ENCODE measurements around the gene PCDH9. TPM values are rescaled to one million over a fixed set of nuclear protein-coding genes. Genes with fewer than 3 reads are reported as not detected.

PCDH9 gene
- total RNA-seq, 1 experiment from 2014 or later = 0.11 TPM

- no peak overlapping the region for H3K27ac Mint-ChIP-seq (ENCODE audit: unreplicated experiment)
- Histone ChIP-seq H3K27me3 (replicated peaks; ENCODE audit: control insufficient read depth, insufficient read depth, low read length) (no peaks in the 10 kb centered on the region), H3K4me3 (ENCODE audit: low read depth, low read length) (no peak overlapping the region), H3K36me3 (ENCODE audit: control insufficient read depth, insufficient read depth, low read length) (no peaks in the 10 kb centered on the region), H3K9me3 (no peaks in the 10 kb centered on the region), H3K4me1 (no peaks in the 10 kb centered on the region)
- no peak overlapping the region for H3K4me3 Mint-ChIP-seq (ENCODE audit: unreplicated experiment)
- intact Hi-C loops (cut with micrococcal nuclease; ENCODE audit: unreplicated experiment) = no loop called here
- ChIA-PET POLR2A (no interaction called here), CTCF (no interaction called here)
- peaks cover 5% of the 10 kb centered on the region for H3K27me3 Mint-ChIP-seq (ENCODE audit: insufficient read depth, unreplicated experiment)
- H3K9me3 Mint-ChIP-seq (ENCODE audit: unreplicated experiment) = no peaks in the 10 kb centered on the region
- no peaks in the 10 kb centered on the region for H3K4me1 Mint-ChIP-seq (ENCODE audit: low read depth, unreplicated experiment)
- BruUV-seq (replicated peaks) = no TSS peak
- H3K36me3 Mint-ChIP-seq (ENCODE audit: insufficient read depth, unreplicated experiment) = no peaks in the 10 kb centered on the region
- no peak for TF ChIP-seq CTCF (IDR thresholded peaks at IDR 0.05; ENCODE audit: insufficient read depth in 1 of 2, low read depth in 1 of 2, low read length in 1 of 2, severe bottlenecking in 1 of 2, unreplicated experiment in 1 of 2)
- DNase-seq = no peak
Observed at GRCh38 chr13:66660468-66660813, 569.7 kb downstream of the PCDH9 start.

GRCh38 chr13:66659701-66660467, 570.3 kb downstream of the PCDH9 start:
- Mint-ChIP-seq H3K36me3 (ENCODE audit: insufficient read depth, unreplicated experiment) (no peaks in the 10 kb centered on the region), H3K27me3 (ENCODE audit: insufficient read depth, unreplicated experiment) (peaks cover 5% of the 10 kb centered on the region), H3K27ac (ENCODE audit: unreplicated experiment) (no peak overlapping the region), H3K4me1 (ENCODE audit: low read depth, unreplicated experiment) (no peaks in the 10 kb centered on the region), H3K9me3 (ENCODE audit: unreplicated experiment) (no peaks in the 10 kb centered on the region), H3K4me3 (ENCODE audit: unreplicated experiment) (no peak overlapping the region)
- DNase-seq = no peak
- Histone ChIP-seq H3K9me3 (no peaks in the 10 kb centered on the region), H3K27me3 (replicated peaks; ENCODE audit: control insufficient read depth, insufficient read depth, low read length) (no peaks in the 10 kb centered on the region), H3K4me3 (ENCODE audit: low read depth, low read length) (no peak overlapping the region), H3K4me1 (no peaks in the 10 kb centered on the region), H3K36me3 (ENCODE audit: control insufficient read depth, insufficient read depth, low read length) (no peaks in the 10 kb centered on the region)
- no peak for TF ChIP-seq CTCF (IDR thresholded peaks at IDR 0.05; ENCODE audit: insufficient read depth in 1 of 2, low read depth in 1 of 2, low read length in 1 of 2, severe bottlenecking in 1 of 2, unreplicated experiment in 1 of 2)
- intact Hi-C loops (cut with micrococcal nuclease; ENCODE audit: unreplicated experiment) = no loop called here
- CTCF ChIA-PET = no interaction called here
- POLR2A ChIA-PET = no interaction called here
- BruUV-seq (replicated peaks) = no TSS peak

- H3K27ac Mint-ChIP-seq (ENCODE audit: unreplicated experiment) = no peak overlapping the region
- no peaks in the 10 kb centered on the region for H3K4me1 Mint-ChIP-seq (ENCODE audit: low read depth, unreplicated experiment)
- DNase-seq = no peak
- H3K4me3 Mint-ChIP-seq (ENCODE audit: unreplicated experiment) = no peak overlapping the region
- Histone ChIP-seq H3K4me3 (ENCODE audit: low read depth, low read length) (no peak overlapping the region), H3K27me3 (replicated peaks; ENCODE audit: control insufficient read depth, insufficient read depth, low read length) (no peaks in the 10 kb centered on the region), H3K9me3 (no peaks in the 10 kb centered on the region), H3K4me1 (no peaks in the 10 kb centered on the region), H3K36me3 (ENCODE audit: control insufficient read depth, insufficient read depth, low read length) (no peaks in the 10 kb centered on the region)
- TF ChIP-seq CTCF (IDR thresholded peaks at IDR 0.05; ENCODE audit: insufficient read depth in 1 of 2, low read depth in 1 of 2, low read length in 1 of 2, severe bottlenecking in 1 of 2, unreplicated experiment in 1 of 2) = no peak
- no peaks in the 10 kb centered on the region for H3K9me3 Mint-ChIP-seq (ENCODE audit: unreplicated experiment)
- no TSS peak for BruUV-seq (replicated peaks)
- intact Hi-C loops (cut with micrococcal nuclease; ENCODE audit: unreplicated experiment) = no loop called here
- H3K36me3 Mint-ChIP-seq (ENCODE audit: insufficient read depth, unreplicated experiment) = no peaks in the 10 kb centered on the region
- CTCF ChIA-PET = no interaction called here
- H3K27me3 Mint-ChIP-seq (ENCODE audit: insufficient read depth, unreplicated experiment) = peaks cover 5% of the 10 kb centered on the region
- POLR2A ChIA-PET = no interaction called here
Observed at GRCh38 chr13:66659286-66659685, 570.9 kb downstream of the PCDH9 start.

All from Caco-2 (cell line).